HG03280 (cell line): ENCODE measurements around the gene EP400.

ENCODE experiments used
- ATAC-seq: cut with Tn5 transposase; IDR thresholded peaks from one replicate; pipeline ENCODE4 v1.9.1; 2021; ENCODE audit warnings: mild to moderate bottlenecking, moderate library complexity; ENCODE audit not compliant: unreplicated experiment

EP400 gene

GRCh38 chr12:131911028-131911650, 38.6 kb upstream of the EP400 start:
- ATAC-seq, result no peak

DNA sequence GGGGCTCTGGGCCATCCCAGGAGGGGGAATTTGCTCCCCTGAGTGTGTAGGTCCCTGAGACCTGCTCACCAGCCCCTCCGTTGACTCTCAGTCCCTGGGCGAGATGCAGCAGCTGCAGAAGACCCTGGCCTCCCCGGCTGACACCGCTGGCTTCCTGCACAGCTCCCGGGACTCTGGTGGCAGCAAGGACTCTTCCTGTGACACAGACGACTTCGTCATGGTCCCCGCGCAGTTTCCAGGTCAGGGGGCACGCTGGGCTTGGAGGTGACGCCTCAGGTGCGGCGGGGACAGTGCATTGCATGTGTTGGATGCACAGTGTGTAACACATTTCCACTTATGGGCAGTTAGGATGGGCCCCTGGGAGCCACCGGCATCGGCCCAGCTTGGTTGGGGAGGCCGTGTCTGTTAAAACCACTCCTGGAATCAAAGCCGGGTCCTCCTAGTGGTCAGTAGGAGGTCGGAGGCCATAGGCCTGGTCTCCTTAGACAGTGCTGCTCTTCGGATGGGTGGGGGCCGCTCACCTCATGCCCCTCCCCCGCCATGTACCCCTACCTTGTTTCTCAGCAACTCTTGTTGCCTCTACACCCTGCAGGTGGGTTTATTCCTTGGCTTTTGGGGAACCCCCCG, 37.8 kb upstream of the EP400 start:
- ATAC-seq, result no peak

DNA sequence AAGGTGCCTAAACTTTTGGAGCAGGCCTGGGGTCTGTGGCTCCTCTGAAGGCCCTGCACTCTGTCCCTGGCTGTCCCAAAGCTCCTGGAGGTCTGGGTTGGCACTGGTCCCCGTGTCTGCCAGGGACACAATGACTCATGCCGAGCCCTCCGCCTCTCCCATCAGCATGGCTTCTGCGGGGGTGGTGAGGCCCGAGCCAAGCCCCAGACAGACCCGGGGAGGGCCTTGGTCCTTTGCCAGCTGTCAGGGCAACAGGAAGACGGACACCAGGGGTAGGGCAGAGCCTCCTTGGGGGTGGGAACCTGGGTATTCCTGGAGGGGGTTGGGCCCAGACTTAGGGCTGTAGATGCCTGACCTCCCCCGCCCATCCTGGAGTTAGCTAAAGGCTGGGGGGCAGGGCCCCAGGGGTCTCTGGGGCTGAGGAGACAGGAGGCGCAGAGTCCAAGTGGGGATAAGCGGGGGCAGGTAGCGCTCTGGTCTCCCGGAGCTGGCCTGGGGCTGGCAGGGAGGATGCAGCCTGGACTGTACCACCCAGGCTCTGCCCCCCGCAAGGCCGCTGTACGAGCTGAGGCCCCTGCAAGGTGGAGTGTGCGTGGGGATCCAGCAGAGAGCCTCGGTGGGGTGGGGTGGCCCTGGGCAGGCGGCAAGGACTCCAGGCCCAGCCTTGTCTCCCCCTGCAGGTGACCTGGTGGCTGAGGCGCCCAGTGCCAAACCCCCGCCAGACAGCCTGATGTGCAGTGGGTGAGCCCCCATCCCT, 37.0 kb upstream of the EP400 start:
- ATAC-seq, result no peak

DNA sequence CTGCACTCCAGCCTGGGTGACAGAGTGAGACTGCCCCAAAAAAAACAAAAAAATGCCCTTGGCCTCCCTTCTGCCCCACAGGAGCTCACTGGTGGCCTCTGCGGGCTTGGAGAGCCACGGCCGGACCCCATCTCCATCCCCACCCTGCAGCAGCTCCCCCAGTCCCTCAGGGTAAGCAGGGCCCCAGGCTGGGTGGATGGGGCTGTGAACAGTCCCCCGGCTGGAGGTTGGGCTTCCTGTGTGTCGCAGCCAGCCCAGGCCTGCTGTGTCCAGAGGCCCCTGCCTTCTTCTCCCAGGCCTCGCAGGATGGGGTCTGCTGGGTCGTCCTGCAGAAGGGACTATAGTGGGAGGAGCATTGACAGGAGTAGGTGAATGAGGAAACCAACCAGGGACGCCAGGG, 36.1 kb upstream of the EP400 start:
- ATAC-seq, result no peak

- ATAC-seq, result no peak
These were observed 35.5 kb upstream of the EP400 start for GRCh38 chr12:131914179-131914702.

DNA sequence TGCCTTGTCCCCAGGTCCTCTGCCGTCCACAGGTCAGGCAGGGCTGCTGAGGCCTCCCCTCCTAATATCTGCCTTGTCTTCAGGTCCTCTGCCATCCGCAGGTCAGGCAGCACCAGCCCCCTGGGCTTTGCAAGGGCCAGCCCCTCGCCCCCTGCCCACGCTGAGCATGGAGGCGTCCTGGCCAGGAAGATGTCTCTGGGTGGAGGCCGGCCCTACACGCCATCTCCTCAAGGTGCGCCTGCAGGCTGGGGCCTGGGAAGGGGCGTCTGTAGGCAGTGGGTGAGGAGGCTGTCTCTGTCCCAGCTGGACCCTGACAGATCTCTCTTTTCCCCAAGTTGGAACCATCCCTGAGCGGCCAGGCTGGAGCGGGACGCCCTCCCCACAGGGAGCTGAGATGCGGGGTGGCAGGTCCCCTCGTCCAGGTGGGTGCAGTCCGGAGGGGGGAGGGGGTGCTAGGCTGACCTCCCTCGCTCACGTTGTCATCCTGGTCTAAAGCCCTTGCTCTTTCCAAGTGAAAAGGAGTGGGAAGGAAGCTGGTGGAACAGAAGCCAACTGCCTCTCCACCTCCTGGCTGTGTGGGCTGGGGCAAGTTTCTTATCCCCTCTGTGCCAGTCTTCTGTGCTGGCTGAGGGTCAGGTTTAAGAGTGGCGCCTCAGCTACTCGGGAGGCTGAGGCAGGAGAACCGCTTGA, 34.6 kb upstream of the EP400 start:
- ATAC-seq, result no peak

- no peak for ATAC-seq
These were observed 33.9 kb upstream of the EP400 start for GRCh38 chr12:131915823-131916222.

GRCh38 chr12:131916306-131917138, 33.2 kb upstream of the EP400 start:
- ATAC-seq, result no peak

DNA sequence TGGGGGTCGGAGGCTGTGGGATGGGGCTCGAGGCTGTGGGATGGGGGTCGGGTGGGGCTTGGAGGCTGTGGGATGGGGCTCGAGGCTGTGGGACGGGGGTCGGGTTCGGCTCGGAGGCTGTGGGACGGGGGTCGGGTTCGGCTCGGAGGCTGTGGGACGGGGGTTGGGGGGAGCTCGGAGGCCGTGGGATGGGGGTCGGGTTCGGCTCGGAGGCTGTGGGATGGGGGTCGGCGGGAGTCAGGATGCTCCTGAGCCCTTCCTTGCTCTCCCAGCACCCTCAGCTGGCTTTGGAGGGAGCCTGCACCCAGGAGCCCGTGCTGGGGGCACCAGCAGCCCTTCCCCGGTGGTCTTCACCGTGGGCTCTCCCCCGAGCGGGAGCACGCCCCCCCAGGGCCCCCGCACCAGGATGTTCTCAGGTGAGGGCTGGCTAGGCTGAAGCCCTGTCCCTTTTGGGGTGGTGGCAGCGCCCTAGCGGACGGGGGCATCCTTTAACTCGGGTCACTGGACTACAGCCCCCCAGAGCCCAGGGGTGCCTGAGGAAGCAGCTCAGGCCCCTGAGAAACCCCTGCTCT, 32.5 kb upstream of the EP400 start:
- no peak for ATAC-seq

DNA sequence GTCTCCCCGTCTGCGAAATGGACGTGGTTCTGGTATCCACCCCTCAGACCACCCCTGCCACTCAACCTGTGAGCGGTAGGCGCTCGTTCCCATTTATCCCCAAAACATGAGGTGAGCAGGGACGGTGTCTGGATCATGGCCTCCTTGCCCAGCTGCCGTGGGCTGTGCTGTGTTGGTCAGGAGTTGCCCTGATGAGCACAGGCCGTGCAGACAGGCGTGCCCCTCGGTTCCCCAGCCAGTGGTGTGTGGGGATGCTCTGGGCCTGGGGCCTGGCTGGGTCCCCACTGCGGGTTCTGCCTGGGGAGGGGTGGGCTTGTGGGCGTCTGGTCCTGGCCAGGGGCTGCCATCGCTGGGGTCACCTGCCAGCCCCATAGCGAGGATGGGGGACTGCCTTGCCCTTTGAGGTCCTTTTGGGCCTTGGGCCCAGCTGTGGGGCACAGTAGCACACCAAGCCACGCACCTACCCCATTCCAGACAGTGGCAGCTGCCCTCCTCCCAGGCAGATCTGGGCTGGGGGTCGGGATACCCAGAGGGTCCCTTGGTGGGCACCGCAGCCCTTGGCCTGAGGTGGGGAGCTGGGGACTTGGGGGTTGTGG, 31.9 kb upstream of the EP400 start:
- no peak for ATAC-seq

GRCh38 chr12:131918311-131919050, 31.3 kb upstream of the EP400 start:
- ATAC-seq, result no peak

GRCh38 chr12:131919051-131919347, 30.7 kb upstream of the EP400 start:
- ATAC-seq, result no peak

GRCh38 chr12:131919366-131920156, 30.2 kb upstream of the EP400 start:
- ATAC-seq, result no peak

DNA sequence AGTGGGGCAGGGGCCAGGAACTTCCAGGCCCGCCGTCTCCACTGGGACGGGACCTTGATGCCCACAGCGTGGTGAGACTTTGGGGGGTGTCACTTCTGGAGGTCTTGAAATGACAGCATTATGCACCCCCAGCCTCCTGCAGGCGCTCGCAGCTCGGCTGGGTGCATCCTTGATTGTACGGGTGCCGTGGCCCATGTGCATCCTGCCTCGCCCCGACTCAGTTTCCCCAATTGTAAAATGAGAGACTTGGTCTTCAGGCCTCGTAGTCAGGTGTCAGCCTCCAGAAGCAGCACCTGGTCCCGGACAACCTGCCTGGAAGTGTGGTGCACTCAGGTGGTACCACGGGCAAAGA, 29.6 kb upstream of the EP400 start:
- ATAC-seq, result no peak

GRCh38 chr12:131920902-131921840, 28.6 kb upstream of the EP400 start:
- no peak for ATAC-seq

DNA sequence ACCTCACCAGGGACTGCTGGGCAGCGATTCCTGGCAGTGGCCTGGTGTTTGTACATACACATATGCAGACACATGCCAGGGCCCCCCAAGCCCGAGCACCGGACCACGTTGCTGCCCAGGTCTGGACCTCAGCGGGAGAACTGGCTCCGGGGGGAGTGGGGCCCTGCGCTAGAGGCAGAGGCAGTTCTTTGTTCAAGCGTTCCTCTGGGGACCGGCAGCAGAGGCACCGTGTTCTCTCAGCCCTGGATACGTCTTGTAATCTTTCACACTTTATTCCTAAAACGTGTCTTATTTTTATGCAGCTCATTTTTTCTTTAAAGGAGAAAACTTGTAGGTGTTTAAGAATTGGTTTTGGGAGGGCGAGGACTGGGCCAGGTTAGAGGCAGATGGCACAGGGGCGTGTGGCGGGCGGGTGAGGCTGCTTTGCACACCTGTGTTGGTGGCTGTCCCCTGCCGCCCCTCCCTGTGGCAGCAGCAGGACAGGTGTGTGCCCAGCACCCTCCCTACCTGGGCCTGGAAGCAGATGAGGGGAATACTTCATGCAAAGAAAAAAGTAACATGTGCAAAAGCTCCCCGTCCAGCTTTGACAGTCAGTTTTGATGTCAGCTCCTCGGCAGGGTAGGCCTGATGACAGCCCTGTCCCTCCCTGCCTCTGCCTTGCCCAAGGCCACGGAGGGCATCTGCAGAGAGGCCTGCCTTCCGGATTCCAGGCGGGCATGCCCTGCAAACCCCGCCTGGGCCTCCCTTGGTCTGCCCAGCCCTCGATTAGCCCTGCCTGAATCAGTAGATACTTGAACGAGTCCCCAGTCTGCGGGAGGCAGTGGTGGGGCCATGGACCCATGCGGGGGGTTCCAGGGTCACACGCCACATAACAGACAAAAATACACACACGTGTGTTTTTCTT, 27.6 kb upstream of the EP400 start:
- no peak for ATAC-seq

DNA sequence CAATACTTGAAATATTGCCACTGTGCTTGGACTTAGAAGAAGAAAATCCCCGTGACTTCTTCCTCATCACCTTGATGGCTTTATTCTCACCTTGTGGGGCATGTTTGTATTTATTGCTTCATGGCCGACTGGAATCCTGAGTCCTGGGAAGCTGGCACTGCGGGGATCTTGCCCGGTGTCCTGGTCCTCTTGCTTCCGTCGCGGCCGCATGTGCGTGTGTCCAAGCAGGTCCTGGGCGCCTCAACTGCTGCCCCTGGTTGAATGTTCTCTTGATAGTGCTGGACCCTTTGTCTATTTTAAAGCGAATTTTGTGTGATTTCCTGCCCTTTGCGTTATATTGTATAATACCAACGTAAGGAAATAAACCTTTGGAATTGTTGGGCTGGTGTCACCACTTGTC, 27.0 kb upstream of the EP400 start:
- ATAC-seq, result no peak
